HG02763 (cell line): Measurements from ENCODE around the gene NAV3.

Experiments used
- ATAC-seq: cut with Tn5 transposase; IDR thresholded peaks from one replicate; pipeline ENCODE4 v1.9.1; 2021; ENCODE audit warnings: mild to moderate bottlenecking, moderate library complexity; ENCODE audit not compliant: unreplicated experiment

NAV3 gene

GRCh38 chr12:78183824-78184223, 353.1 kb downstream of the NAV3 start:
- no peak for ATAC-seq

- no peak for ATAC-seq
Measured at GRCh38 chr12:78185109-78185508, 354.4 kb downstream of the NAV3 start.

GRCh38 chr12:78185651-78186050, 355.0 kb downstream of the NAV3 start:
- ATAC-seq: no peak

- no peak for ATAC-seq
Measured at GRCh38 chr12:78186670-78187069, 356.0 kb downstream of the NAV3 start.

GRCh38 chr12:78187741-78188140, 357.0 kb downstream of the NAV3 start:
- no peak for ATAC-seq

GRCh38 chr12:78189656-78190055, 359.0 kb downstream of the NAV3 start:
- ATAC-seq: no peak

GRCh38 chr12:78191611-78192010, 360.9 kb downstream of the NAV3 start:
- no peak for ATAC-seq

- ATAC-seq: no peak
Measured at GRCh38 chr12:78192979-78193378, 362.3 kb downstream of the NAV3 start.

GRCh38 chr12:78194448-78194847, 363.8 kb downstream of the NAV3 start:
- no peak for ATAC-seq

GRCh38 chr12:78198896-78199295, 368.2 kb downstream of the NAV3 start:
- ATAC-seq: no peak

GRCh38 chr12:78199926-78200325, 369.2 kb downstream of the NAV3 start:
- ATAC-seq: no peak

GRCh38 chr12:78204926-78205325, 374.2 kb downstream of the NAV3 start:
- no peak for ATAC-seq

GRCh38 chr12:78208092-78208491, 377.4 kb downstream of the NAV3 start:
- no peak for ATAC-seq

GRCh38 chr12:78209846-78210505, 379.3 kb downstream of the NAV3 start:
- no peak for ATAC-seq

GRCh38 chr12:78210506-78210860, 379.8 kb downstream of the NAV3 start:
- no peak for ATAC-seq

GRCh38 chr12:78210894-78211302, 380.2 kb downstream of the NAV3 start:
- no peak for ATAC-seq

GRCh38 chr12:78220811-78221210, 390.1 kb downstream of the NAV3 start:
- no peak for ATAC-seq

- ATAC-seq: no peak
Measured at GRCh38 chr12:78224154-78224553, 393.5 kb downstream of the NAV3 start.

- ATAC-seq: no peak
Measured at GRCh38 chr12:78226763-78227162, 396.1 kb downstream of the NAV3 start.

- ATAC-seq: peak; percentile 96
Measured at GRCh38 chr12:78229591-78230101, 399.0 kb downstream of the NAV3 start.

- ATAC-seq: no peak
Measured at GRCh38 chr12:78232756-78233155, 402.1 kb downstream of the NAV3 start.

- ATAC-seq: no peak
Measured at GRCh38 chr12:78236264-78236663, 405.6 kb downstream of the NAV3 start.

GRCh38 chr12:78239544-78239943, 408.9 kb downstream of the NAV3 start:
- no peak for ATAC-seq
